ENCODE measurements around the gene MED28. TPM values are rescaled to one million over a fixed set of nuclear protein-coding genes. Genes with fewer than 3 reads are reported as not detected.
"Not testable (repeated sequence)": the region's sequence is repeated elsewhere in the genome, so short reads cannot be mapped to it uniquely, and the experiment has no call there.

MED28 gene
- total RNA-seq, 1 donor from 2014 or later: 23.4 TPM

- intact Hi-C loops (cut with micrococcal nuclease): no loop called here
- no peak for DNase-seq
- no peak for ATAC-seq
Observed at GRCh38 chr4:17657090-17657489, 42.6 kb downstream of the MED28 start.

GRCh38 chr4:17657849-17658248, 43.4 kb downstream of the MED28 start:
- ATAC-seq (no peak), DNase-seq (no peak)
- intact Hi-C loops (cut with micrococcal nuclease): no loop called here

GRCh38 chr4:17659196-17659595, 44.8 kb downstream of the MED28 start:
- ATAC-seq, DNase-seq: not testable (repeated sequence)

DNA sequence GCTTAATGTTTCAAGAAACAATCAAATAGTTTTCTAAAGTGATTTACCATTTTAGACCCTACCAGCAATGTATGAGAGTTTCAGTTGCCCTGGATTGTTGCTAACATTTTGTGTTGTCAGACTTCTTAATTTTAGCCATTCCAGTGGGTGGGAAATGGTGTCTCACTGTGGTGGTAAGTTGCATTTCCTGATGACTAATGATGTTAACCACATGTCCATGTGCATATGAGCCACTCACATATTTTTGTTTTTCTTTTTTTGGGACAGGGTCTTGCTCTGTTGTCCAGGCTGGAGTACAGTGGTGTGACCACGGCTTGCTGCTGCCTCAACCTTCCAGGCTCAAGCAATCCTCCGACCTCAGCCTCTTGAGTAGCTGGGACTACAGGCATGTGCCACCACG, 48.3 kb downstream of the MED28 start:
- ATAC-seq: no peak
- intact Hi-C loops (cut with micrococcal nuclease): no loop called here
- no peak for DNase-seq

More at GRCh38 chr4:17659196-17659595, 44.8 kb downstream of the MED28 start:
- intact Hi-C loops (cut with micrococcal nuclease): not testable (repeated sequence)

GRCh38 chr4:17664755-17665154, 50.3 kb downstream of the MED28 start:
- intact Hi-C loops (cut with micrococcal nuclease): no loop called here
- no peak for ATAC-seq
- DNase-seq: no peak

GRCh38 chr4:17665346-17665745, 50.9 kb downstream of the MED28 start:
- intact Hi-C loops (cut with micrococcal nuclease): no loop called here
- DNase-seq: no peak
- ATAC-seq: no peak

DNA sequence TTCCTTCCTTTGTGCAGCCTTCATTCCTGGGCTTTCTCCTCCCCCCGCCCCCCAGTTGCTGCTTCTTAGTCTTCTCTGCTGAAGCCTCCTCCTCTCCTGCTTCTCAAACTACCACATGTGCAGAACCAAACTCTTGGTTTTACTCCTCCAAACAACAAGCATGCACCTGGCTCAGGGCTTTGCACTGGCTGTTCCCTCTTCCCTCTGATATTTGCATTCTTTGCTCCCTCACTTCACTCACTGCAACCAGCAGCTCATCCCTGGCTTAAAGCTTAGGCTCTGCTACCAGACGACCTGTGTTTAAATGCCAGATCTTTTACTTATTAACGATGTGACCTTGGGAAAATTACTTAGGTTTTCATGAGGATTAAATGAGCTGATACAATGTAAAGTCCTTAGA, 51.4 kb downstream of the MED28 start:
- intact Hi-C loops (cut with micrococcal nuclease): no loop called here
- ATAC-seq: no peak
- no peak for DNase-seq

DNA sequence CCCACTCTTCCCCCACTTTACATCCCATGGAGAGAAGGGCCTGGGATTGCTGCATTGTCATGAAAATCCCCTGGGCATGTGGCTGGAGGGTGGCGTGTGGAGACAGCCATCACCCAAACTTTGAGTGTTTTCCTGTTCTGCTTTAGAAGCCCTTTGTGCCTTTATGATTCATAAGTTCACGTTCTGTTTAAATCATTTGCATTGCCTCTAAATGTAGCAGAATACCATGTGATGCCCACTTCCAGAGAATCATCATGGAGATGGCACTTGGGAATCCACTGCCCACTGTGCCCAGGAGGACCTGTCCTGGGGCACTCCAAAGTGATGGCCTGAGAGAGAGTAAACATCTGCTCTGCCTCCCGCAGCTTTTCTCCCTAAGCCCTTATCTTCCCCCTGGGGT, 52.8 kb downstream of the MED28 start:
- intact Hi-C loops (cut with micrococcal nuclease): no loop called here
- no peak for DNase-seq
- no peak for ATAC-seq

DNA sequence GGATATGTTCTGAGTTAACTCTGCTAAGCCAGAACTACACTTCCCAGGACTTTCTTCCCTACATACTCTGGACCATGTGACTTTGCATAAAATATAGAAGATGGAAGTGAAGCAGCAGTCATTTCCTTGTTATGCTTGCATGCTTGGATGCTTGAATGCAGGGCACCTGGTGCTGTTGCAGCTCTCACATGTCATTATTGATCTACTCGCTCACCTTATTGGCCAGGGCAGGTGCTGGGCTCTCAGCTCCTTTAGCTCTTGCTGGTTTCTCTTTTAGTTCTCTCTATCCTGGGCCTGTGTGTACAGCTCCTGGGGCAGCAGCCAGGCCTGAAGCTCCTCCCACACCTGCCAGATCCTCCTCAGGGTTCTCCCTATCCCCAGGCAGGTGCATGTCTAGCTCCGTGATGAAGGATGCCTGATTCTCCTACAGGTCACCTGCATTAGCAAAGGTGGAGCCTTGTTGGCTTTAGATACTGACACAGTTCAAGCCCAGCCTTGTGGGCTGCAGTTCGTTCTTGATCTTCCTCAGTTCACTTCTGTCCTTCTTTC, 53.3 kb downstream of the MED28 start:
- no peak for ATAC-seq
- DNase-seq: no peak
- intact Hi-C loops (cut with micrococcal nuclease): no loop called here

GRCh38 chr4:17670423-17670822, 56.0 kb downstream of the MED28 start:
- no peak for DNase-seq
- no peak for ATAC-seq
- intact Hi-C loops (cut with micrococcal nuclease): no loop called here

GRCh38 chr4:17680559-17681280, 66.3 kb downstream of the MED28 start:
- no peak for ATAC-seq

GRCh38 chr4:17681281-17682221, 67.1 kb downstream of the MED28 start:
- DNase-seq: no peak
- ATAC-seq: no peak
- intact Hi-C loops (cut with micrococcal nuclease): no loop called here

More at GRCh38 chr4:17680559-17681280, 66.3 kb downstream of the MED28 start:
- no peak for DNase-seq
- intact Hi-C loops (cut with micrococcal nuclease): no loop called here

GRCh38 chr4:17682222-17682566, 67.8 kb downstream of the MED28 start:
- ATAC-seq (no peak), DNase-seq (no peak)
- intact Hi-C loops (cut with micrococcal nuclease): no loop called here

Other genes with a start within 250 kb of the MED28 start
- gene QDPR, start 102.6 kb upstream of the MED28 start, total RNA-seq: 53.6 TPM
- not detected for gene CLRN2, start 99.5 kb upstream of the MED28 start, total RNA-seq
- 55.6 TPM for gene LAP3, start 37.4 kb upstream of the MED28 start, total RNA-seq
- gene FAM184B, start 167.0 kb downstream of the MED28 start, total RNA-seq: not detected
- 17.0 TPM for gene DCAF16, start 196.1 kb downstream of the MED28 start, total RNA-seq
- gene NCAPG, start 196.3 kb downstream of the MED28 start, total RNA-seq: 0.72 TPM